Effector memory CD8-positive, alpha-beta T cell (primary cell): ENCODE measurements around the gene SUN2.
"Not testable (repeated sequence)": the region's sequence is repeated elsewhere in the genome, so short reads cannot be mapped to it uniquely, and the experiment has no call there.

Source experiments
- ATAC-seq: fragments of 150-1000 bp; cut with Tn5 transposase; replicated peaks from 2 replicates; pipeline ENCODE4 v1.10.0; 2021; ENCODE audit warnings: mild to moderate bottlenecking, moderate library complexity
- DNase-seq, 3 experiments: peaks; one replicate each; pipeline ENCODE4 v3.0.0; 2021
- H3K27ac Mint-ChIP-seq, 2 donors: one replicate each; pipeline ENCODE4 v1.8.0; 2022; ENCODE audit warnings: mild to moderate bottlenecking in 2 of 2, mixed read lengths in 2 of 2, moderate library complexity in 2 of 2
- H3K27me3 Mint-ChIP-seq, 2 donors: one replicate each; pipeline ENCODE4 v1.8.0; 2022; ENCODE audit warnings: mixed read lengths in 2 of 2
- H3K36me3 Mint-ChIP-seq: one replicate; pipeline ENCODE4 v1.8.0; 2022; ENCODE audit warnings: mild to moderate bottlenecking, moderate library complexity, mixed read lengths; ENCODE audit not compliant: insufficient read depth
- H3K4me1 Mint-ChIP-seq, 2 donors: one replicate each; pipeline ENCODE4 v1.8.0; 2022; ENCODE audit warnings: low read depth in 2 of 2, mixed read lengths in 2 of 2
- H3K4me3 Mint-ChIP-seq, 2 donors: one replicate each; pipeline ENCODE4 v1.8.0; 2022; ENCODE audit warnings: mild to moderate bottlenecking in 2 of 2, mixed read lengths in 2 of 2, moderate library complexity in 2 of 2
- H3K9me3 Mint-ChIP-seq, 2 donors: one replicate each; pipeline ENCODE4 v1.8.0; 2022; ENCODE audit warnings: mixed read lengths in 2 of 2
- total RNA-seq, 9 experiments: gene quantifications; one replicate each; lab custom pipeline; 2026; lab: John Stamatoyannopoulos, UW

The SUN2 gene, protein sequence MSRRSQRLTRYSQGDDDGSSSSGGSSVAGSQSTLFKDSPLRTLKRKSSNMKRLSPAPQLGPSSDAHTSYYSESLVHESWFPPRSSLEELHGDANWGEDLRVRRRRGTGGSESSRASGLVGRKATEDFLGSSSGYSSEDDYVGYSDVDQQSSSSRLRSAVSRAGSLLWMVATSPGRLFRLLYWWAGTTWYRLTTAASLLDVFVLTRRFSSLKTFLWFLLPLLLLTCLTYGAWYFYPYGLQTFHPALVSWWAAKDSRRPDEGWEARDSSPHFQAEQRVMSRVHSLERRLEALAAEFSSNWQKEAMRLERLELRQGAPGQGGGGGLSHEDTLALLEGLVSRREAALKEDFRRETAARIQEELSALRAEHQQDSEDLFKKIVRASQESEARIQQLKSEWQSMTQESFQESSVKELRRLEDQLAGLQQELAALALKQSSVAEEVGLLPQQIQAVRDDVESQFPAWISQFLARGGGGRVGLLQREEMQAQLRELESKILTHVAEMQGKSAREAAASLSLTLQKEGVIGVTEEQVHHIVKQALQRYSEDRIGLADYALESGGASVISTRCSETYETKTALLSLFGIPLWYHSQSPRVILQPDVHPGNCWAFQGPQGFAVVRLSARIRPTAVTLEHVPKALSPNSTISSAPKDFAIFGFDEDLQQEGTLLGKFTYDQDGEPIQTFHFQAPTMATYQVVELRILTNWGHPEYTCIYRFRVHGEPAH
- 101 to 1,187 (median 897) reads per million in 9 experiments for total RNA-seq

DNA sequence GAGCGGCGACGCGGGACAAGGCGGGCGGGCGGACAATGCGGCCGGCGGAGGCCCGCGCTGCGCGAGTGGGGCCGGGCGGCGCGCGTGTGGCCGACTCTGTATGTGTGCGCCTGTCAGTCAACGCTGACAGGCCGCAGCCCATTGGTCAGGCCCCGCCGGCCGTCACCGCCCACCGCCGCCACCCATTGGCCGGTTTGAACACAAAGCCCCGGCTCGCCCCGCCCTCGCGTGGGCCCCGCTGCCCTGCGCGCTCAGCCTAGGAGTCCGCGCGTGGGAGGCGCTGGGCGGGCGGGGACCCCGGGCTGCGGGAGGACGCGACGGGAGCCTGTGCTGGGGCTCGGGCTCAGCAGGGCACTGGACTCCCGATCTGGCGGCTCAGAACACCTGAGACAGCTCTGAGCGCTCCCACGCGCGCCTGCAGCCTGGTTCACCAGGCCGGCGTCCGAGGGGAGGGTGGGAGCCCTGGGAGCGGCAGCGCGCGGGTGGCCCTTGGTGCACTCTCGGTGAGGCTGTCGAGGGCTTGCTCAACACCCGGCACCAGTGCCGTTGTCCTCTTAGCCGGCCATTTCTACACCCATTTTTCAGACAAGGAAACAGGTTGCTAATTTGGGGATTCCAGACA, at the start of gene SUN2:
Gene SUN2, minus strand, starts transcription at position 88 of the 622 bp plus-strand sequence. CDS start 3,370 bp downstream, outside the sequence.
- peak; percentile 92 to 94 (median 93) for DNase-seq
- Mint-ChIP-seq H3K27me3 (no peaks in the 10 kb centered on the region), H3K27ac (peak within 1 kb of the TSS; percentile 91 to 99), H3K4me3 (peak within 1 kb of the TSS; percentile 98 to 100), H3K9me3 (no peaks in the 10 kb centered on the region), H3K4me1 (peaks cover 55 to 64% of the 10 kb centered on the region in 2 donors), H3K36me3 (peaks cover 42% of the 10 kb centered on the region)
- ATAC-seq: peak; percentile 72

DNA sequence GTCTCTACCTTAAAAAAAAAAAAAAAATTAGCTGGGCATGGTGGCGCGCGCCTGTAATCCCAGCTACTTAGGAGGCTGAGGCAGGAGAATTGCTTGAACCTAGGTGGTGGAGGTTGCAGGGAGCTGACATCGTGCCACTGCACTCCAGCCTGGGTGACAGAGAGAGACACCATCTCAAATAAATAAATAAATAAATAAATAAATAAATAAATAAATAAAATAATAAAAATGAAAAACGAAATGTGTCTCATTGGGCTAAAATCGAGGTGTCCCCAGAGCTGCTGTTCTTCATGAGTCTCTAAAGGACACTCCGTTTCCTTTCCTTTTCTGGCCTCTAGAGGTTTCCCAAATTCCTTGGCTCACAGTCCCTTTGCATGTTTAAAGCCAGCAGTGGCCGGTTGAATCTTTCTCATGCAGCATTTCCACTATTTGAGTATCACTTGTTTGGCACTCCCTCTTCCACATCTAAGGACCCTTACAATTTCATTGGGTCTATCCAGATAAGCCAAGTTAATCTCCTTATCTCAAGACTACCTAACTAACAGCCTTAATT, 49.3 kb upstream of the SUN2 start:
- not testable (repeated sequence) for DNase-seq, H3K27ac Mint-ChIP-seq, H3K4me1 Mint-ChIP-seq, H3K4me3 Mint-ChIP-seq, H3K36me3 Mint-ChIP-seq, ATAC-seq, H3K9me3 Mint-ChIP-seq
- H3K27me3 Mint-ChIP-seq: peaks cover 35% of the 10 kb centered on the region in 2 donors

DNA sequence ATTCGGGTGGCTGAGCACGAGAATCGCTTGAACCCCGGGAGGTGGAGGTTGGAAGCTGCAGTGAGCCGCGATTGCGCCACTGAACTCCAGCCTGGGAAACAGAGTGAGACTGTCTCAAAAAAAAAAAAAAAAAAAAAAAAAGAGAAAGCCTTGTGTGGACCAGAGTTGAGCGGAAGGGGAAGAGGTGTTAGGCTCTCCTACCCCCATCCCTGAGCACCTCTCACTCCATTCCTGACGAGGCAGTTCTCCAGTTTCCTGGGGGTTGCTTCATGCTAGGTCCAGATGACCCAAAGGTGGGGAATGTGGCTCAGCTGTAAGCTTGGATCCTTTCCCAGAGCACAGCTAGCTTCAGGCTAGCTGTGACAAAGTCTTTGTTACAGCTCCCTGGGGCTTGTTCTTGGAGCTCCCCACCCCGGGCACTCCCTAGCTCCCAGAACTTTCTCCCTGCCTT, 46.9 kb upstream of the SUN2 start:
- H3K27ac Mint-ChIP-seq: no peak overlapping the region
- DNase-seq: no peak
- no peak for ATAC-seq
- peaks cover 7 to 10% of the 10 kb centered on the region in 2 donors for H3K4me1 Mint-ChIP-seq
- H3K27me3 Mint-ChIP-seq: peaks cover 38 to 42% of the 10 kb centered on the region in 2 donors
- peaks cover 0 to 2% of the 10 kb centered on the region in 2 donors for H3K9me3 Mint-ChIP-seq
- H3K36me3 Mint-ChIP-seq: no peaks in the 10 kb centered on the region
- no peak overlapping the region for H3K4me3 Mint-ChIP-seq

DNA sequence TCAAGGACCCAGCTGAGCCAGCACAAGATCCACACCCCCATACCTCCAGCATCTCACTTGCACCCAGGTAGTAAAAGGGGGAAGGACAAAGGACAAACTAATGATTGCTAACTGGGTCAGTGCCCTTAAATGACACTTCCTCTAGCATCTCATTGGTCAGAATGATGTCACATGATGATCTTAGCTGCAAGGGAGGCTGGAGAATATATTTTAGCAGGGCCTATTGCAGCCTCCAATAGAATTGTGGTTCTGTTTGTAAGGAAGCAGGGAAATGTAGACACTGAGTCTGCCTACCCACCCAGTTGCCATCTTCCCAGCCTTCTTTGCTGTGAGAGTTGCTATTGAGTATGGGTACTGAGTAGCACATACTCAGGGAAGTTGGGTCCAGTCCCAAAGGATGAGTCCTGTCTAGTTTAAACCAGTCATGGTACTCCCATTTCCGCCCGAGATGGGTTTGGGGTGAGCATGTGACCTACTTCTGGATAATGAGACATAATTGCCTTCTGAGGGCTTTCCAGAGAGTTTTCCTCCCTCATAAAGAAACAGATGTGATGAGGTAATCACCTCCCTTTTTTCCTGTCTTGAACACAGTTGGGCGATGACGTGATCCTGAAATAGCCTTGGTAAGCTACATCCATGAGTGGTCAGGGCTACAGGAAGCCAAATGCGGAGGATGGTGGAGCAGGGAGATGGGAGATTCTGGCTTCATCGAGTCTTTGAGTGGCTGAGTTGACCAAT, 43.6 kb upstream of the SUN2 start:
- Mint-ChIP-seq H3K9me3 (peaks cover 0 to 2% of the 10 kb centered on the region in 2 donors), H3K36me3 (no peaks in the 10 kb centered on the region), H3K4me1 (peaks cover 7 to 10% of the 10 kb centered on the region in 2 donors), H3K27me3 (peaks cover 57 to 64% of the 10 kb centered on the region in 2 donors), H3K4me3 (no peak overlapping the region), H3K27ac (no peak overlapping the region)
- ATAC-seq (no peak), DNase-seq (no peak)

DNA sequence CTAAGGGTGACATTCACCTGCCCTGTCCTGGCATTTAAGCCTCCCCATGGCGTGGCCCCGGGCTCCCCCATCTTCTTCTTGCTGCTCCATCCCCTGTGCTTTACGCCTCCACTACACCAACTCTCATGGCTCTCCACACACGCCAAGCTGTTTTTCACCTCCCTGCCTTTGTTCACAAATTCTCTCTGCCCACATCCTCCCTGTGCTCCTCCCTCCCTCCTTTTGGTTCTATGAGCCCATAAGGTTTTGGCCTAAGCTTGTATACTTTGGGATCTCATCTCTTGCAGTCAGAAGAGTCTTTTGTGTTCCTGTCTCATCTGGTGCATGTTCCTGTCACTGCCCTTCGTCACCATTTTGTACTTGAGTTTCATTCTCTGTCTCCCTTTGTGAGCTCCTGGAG, 42.7 kb upstream of the SUN2 start:
- H3K4me1 Mint-ChIP-seq: peaks cover 8 to 9% of the 10 kb centered on the region in 2 donors
- H3K36me3 Mint-ChIP-seq: no peaks in the 10 kb centered on the region
- no peak overlapping the region for H3K4me3 Mint-ChIP-seq
- no peak for DNase-seq
- peaks cover 50 to 58% of the 10 kb centered on the region in 2 donors for H3K27me3 Mint-ChIP-seq
- H3K9me3 Mint-ChIP-seq: peaks cover 0 to 2% of the 10 kb centered on the region in 2 donors
- ATAC-seq: no peak
- no peak overlapping the region for H3K27ac Mint-ChIP-seq

DNA sequence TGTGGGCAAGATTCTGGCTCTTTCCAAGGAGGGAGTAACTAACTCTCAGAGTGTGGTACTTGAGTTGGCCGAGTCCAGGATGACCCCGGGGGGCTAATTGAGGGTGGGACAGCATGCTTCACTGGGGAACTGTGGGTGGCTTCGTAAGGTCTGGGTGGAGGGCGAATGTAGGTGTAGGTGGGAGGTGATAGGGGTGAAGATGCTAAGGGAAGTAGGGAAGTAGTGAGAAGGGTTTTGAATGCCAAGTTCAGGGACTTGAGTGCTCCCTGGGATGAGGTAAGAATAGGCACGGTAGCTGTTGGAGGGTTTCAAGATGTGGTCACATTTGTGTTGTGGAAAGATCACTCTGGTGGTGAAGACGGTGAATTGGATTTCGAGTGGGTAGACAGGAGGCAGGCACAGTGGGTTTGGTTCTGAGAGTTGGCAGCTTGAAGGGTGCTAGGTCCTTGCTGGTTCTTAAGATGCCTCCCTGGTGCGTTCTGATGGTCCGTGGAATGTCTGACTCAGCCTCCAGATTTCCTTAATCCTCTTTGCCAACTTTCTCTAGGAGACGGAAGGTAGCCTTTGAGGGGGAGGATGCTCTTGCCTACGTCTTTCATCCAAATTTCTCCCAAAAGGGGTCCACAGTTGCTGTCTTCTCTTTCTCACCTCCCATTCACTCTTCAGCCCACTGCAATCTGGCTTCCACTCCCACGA, 40.6 kb upstream of the SUN2 start:
- peaks cover 3% of the 10 kb centered on the region for H3K36me3 Mint-ChIP-seq
- ATAC-seq (no peak), DNase-seq (no peak)
- peaks cover 14 to 15% of the 10 kb centered on the region in 2 donors for H3K4me1 Mint-ChIP-seq
- no peak overlapping the region for H3K4me3 Mint-ChIP-seq
- no peak overlapping the region for H3K27ac Mint-ChIP-seq
- peaks cover 0 to 2% of the 10 kb centered on the region in 2 donors for H3K9me3 Mint-ChIP-seq
- H3K27me3 Mint-ChIP-seq: peaks cover 38 to 47% of the 10 kb centered on the region in 2 donors

DNA sequence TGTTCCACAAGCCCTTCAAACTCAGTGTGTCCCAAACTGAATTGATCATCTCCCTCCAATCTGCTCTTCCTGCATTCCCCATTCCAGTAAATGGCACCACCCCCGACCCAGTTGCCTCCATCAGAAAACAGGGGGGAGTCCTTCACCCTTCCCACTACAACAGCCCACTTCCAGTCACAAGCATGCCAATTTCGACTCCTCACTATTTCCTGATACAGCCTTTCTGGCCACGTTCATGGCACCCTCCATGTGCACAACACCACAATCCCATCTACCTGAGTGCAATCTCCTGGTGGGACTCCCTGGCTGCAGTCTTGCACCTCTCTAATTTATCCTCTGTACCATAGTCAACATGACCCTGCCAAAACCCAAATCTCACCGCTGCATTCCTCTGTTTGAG, 39.8 kb upstream of the SUN2 start:
- H3K36me3 Mint-ChIP-seq: peaks cover 3% of the 10 kb centered on the region

DNA sequence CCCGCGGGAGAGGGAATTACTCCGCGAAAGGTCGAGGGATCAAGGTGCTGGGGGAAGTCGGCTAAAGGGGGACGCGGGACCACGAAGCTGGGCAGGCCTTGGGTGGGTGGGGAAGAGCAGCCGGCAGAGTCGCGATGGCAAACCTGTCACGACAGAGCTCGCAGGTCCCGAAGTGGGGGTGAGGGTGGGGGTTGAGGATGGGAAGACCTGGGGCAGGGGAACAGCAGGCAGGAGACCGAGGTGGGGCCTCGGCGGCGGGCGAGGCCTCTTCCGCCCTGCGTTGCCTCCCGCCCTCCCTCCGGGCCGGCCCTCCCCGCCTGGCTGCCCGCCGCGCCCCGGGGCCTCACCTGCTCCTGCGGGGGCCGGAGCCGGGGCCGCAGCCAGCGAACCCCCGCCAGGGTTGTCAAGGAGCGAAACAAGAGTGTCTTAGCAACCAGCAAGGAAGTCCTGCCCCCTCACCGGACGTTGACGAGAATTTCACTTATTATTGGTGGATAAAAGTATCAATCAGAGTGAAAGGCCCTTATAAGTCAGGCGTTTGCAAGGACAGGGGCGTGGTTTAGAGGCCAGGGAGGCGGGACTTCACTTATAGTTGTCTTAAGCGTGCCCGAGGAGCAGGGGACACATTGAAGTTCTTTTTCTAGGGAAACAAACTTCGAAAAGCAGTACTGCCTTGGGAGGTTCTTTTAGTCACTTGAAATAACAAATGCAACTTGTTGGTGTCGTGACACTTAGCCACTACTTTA, 38.1 kb upstream of the SUN2 start, which contains the start of gene DNAL4:
Gene DNAL4, minus strand, starts transcription at position 423 of the 746 bp plus-strand sequence. CDS start 11,412 bp downstream, outside the sequence.
- ATAC-seq (peak; percentile 96), DNase-seq (peak; percentile 89 to 94 (median 93))
- peak within 1 kb of the TSS; percentile 87 to 92 for H3K27ac Mint-ChIP-seq
- H3K9me3 Mint-ChIP-seq: peaks cover 0 to 1% of the 10 kb centered on the region in 2 donors
- peaks cover 31 to 34% of the 10 kb centered on the region in 2 donors for H3K27me3 Mint-ChIP-seq
- peaks cover 3% of the 10 kb centered on the region for H3K36me3 Mint-ChIP-seq
- peaks cover 14 to 15% of the 10 kb centered on the region in 2 donors for H3K4me1 Mint-ChIP-seq
- H3K4me3 Mint-ChIP-seq: peak within 1 kb of the TSS; percentile 85 to 90

More for the DNA sequence above, 39.8 kb upstream of the SUN2 start:
- no peak for DNase-seq
- no peak overlapping the region for H3K4me3 Mint-ChIP-seq
- H3K27me3 Mint-ChIP-seq: peaks cover 31 to 39% of the 10 kb centered on the region in 2 donors
- H3K4me1 Mint-ChIP-seq: peaks cover 14 to 15% of the 10 kb centered on the region in 2 donors
- H3K9me3 Mint-ChIP-seq: peaks cover 0 to 2% of the 10 kb centered on the region in 2 donors
- H3K27ac Mint-ChIP-seq: no peak overlapping the region
- ATAC-seq: no peak

DNA sequence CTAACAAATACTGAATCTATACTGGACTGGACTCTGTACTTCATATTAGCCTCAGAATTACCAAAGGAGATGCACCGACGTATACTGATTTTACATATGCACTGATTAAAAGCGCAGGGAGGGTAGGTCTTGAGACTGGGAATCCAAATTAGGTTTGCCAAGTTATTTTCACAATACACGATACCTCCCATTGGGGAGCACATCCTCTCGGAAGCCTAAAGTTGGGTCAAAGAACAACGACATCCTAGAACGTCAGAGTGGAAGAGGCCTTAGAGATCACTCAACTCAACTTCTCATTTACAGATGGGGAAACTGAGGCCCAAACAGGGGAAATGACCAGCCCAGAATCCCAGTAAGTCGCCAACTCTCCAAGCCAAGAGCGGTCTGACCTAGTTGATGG, 37.5 kb upstream of the SUN2 start:
- Mint-ChIP-seq H3K27ac (peak overlapping the region; percentile 87 to 92), H3K4me1 (peaks cover 8 to 9% of the 10 kb centered on the region in 2 donors), H3K27me3 (peaks cover 26 to 28% of the 10 kb centered on the region in 2 donors), H3K4me3 (peak overlapping the region; percentile 85 to 90), H3K36me3 (peaks cover 3% of the 10 kb centered on the region), H3K9me3 (no peaks in the 10 kb centered on the region)
- ATAC-seq: no peak
- DNase-seq: peak in 1 of 3 experiments; percentile 7

DNA sequence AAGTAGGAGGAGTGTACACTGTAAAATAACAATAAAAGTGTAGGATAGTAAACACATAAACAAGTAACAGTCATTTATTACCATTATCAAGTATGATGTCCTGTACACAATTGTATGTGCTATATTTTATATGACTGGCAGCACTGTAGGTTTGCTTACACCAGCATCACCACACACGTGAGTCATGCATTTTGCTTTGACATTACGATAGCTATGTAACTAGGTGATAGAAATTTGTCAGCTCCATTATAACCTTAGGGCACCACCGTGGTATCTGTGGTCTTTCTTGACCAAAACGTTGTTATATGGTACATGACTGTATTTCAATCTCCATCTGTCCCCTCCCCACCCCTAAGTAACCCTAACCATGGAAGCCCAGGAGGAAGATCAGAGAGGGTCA, 37.0 kb upstream of the SUN2 start:
- peaks cover 3% of the 10 kb centered on the region for H3K36me3 Mint-ChIP-seq
- DNase-seq (no peak), ATAC-seq (no peak)
- peak overlapping the region; percentile 87 to 92 for H3K27ac Mint-ChIP-seq
- no peaks in the 10 kb centered on the region for H3K9me3 Mint-ChIP-seq
- H3K27me3 Mint-ChIP-seq: peaks cover 21 to 23% of the 10 kb centered on the region in 2 donors
- peaks cover 7 to 8% of the 10 kb centered on the region in 2 donors for H3K4me1 Mint-ChIP-seq
- peak overlapping the region; percentile 85 to 90 for H3K4me3 Mint-ChIP-seq

DNA sequence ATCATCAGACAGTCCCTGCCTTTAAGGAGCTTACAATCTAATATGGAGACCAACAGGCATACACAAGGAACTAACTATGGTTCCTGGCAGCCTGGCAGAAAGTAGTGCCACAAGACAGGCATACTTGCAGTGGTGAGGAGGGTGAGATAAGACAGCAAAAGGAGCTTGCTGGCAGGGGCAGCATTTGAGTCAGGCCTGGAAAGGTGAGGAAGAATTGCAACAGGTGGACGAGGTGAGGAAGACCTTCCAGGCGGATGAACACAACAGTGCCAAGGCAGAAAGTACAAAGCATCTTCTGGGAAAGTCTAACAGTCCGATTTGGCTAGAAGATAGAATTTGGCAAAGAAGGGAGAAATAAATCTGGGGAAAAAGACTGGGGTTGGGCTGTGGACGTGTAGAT, 33.8 kb upstream of the SUN2 start:
- DNase-seq (no peak), ATAC-seq (no peak)
- Mint-ChIP-seq H3K27me3 (no peaks in the 10 kb centered on the region), H3K36me3 (peaks cover 3% of the 10 kb centered on the region), H3K27ac (no peak overlapping the region), H3K4me3 (no peak overlapping the region), H3K9me3 (no peaks in the 10 kb centered on the region), H3K4me1 (peaks cover 7 to 8% of the 10 kb centered on the region in 2 donors)
